HepG2 (cell line): ENCODE data around the gene TEF. TPM values are rescaled to one million over a fixed set of nuclear protein-coding genes. Genes with fewer than 3 reads are reported as not detected.

Experiments used
- ARID2 ChIP-seq: sonication (generic); formaldehyde crosslinking; IDR thresholded peaks from 2 replicates; pipeline ENCODE4 v1.8.1; 2022; ENCODE audit warnings: mild to moderate bottlenecking, missing genetic modification reagents, borderline replicate concordance
- CHD2 ChIP-seq: IDR thresholded peaks from 2 replicates; pipeline ENCODE4 v1.6.1; 2011; ENCODE audit warnings: low read depth, low read length, improper control_type of control experiment
- ELF3 ChIP-seq: IDR thresholded peaks from 2 replicates; pipeline ENCODE4 v1.6.1; 2016; ENCODE audit warnings: missing genetic modification reagents, missing compliant biosample characterization
- GLI4 ChIP-seq: sonication (generic); formaldehyde crosslinking; IDR thresholded peaks from 2 replicates; pipeline ENCODE4 v1.5.1; 2020; ENCODE audit warnings: missing genetic modification reagents, mild to moderate bottlenecking, moderate library complexity, borderline replicate concordance
- GPN1 ChIP-seq: sonication (generic); formaldehyde crosslinking; IDR thresholded peaks from 2 replicates; pipeline ENCODE4 v1.5.1; 2020; ENCODE audit warnings: missing genetic modification reagents, borderline replicate concordance
- GRHL1 ChIP-seq: sonication (generic); formaldehyde crosslinking; conservative IDR thresholded peaks from 2 replicates; pipeline ENCODE4 v1.8.0; 2022; ENCODE audit warnings: missing genetic modification reagents
- PITX1 ChIP-seq: sonication (generic); formaldehyde crosslinking; IDR thresholded peaks from 2 replicates; pipeline ENCODE4 v1.5.1; 2020; ENCODE audit warnings: mild to moderate bottlenecking, missing genetic modification reagents
- REXO4 ChIP-seq: sonication (generic); formaldehyde crosslinking; IDR thresholded peaks from 2 replicates; pipeline ENCODE4 v1.8.0; 2022; ENCODE audit warnings: missing genetic modification reagents, mild to moderate bottlenecking, borderline replicate concordance
- RFX1 ChIP-seq: fragments of 450-650 bp; IDR thresholded peaks from 2 replicates; pipeline ENCODE4 v1.6.1; 2017
- SMYD3 ChIP-seq: sonication (generic); formaldehyde crosslinking; IDR thresholded peaks from 2 replicates; pipeline ENCODE4 v1.8.1; 2023; ENCODE audit warnings: mild to moderate bottlenecking, missing genetic modification reagents
- ZBTB2 ChIP-seq: sonication (generic); formaldehyde crosslinking; IDR thresholded peaks from 2 replicates; pipeline ENCODE4 v1.8.0; 2022; ENCODE audit warnings: low read depth, missing genetic modification reagents
- ZBTB34 ChIP-seq: sonication (generic); formaldehyde crosslinking; IDR thresholded peaks from 2 replicates; pipeline ENCODE4 v1.8.0; 2022; ENCODE audit warnings: mild to moderate bottlenecking, missing genetic modification reagents
- ZFYVE20 ChIP-seq: sonication (generic); formaldehyde crosslinking; IDR thresholded peaks from 2 replicates; pipeline ENCODE4 v1.8.0; 2023; ENCODE audit warnings: low read depth, mild to moderate bottlenecking, moderate library complexity, missing genetic modification reagents, borderline replicate concordance
- ZNF614 ChIP-seq: IDR thresholded peaks from 2 replicates; pipeline ENCODE4 v1.6.1; 2018; ENCODE audit warnings: missing biosample characterization, missing genetic modification reagents, inconsistent platforms, borderline replicate concordance
- ZNF841 ChIP-seq: sonication (generic); formaldehyde crosslinking; IDR thresholded peaks from 2 replicates; pipeline ENCODE4 v1.8.1; 2023; ENCODE audit warnings: missing genetic modification reagents, borderline replicate concordance
- ZSCAN31 ChIP-seq: sonication (generic); formaldehyde crosslinking; IDR thresholded peaks from 2 replicates; pipeline ENCODE4 v1.5.0; 2020; ENCODE audit warnings: low read depth, mild to moderate bottlenecking, missing genetic modification reagents
- polyA plus RNA-seq, 8 experiments: library from polyadenylated mRNA; depleted of rRNA in 3 of 8; stranded (reverse) in 7 of 8; unstranded in 1 of 8; fragments of >200 nt; fragmentation: Illumina TruSeq in 4 of 8; extraction: Trizol in 4 of 8; gene quantifications; 2 replicates each; pipeline versions ENCODE4 v1.2.1 to v1.2.3, GENCODE V29; 2011 to 2016; ENCODE audit warnings: low read depth in 4 of 8, missing spikeins in 1 of 8, mixed read lengths in 1 of 8; ENCODE audit not compliant: insufficient read depth in 1 of 8
- total RNA-seq, 5 experiments: library from RNA; depleted of rRNA; stranded (reverse); fragments of >200 nt; fragmentation: Illumina TruSeq; extraction: Trizol; gene quantifications; 2 replicates each; pipeline ENCODE4 v1.2.3, GENCODE V29; 2016; ENCODE audit warnings: low read depth in 1 of 5
- TF ChIP-seq, protein P1 (sequence below): sonication (generic); formaldehyde crosslinking; IDR thresholded peaks from 2 replicates; pipeline ENCODE4 v1.4.0; 2020; ENCODE audit warnings: mild to moderate bottlenecking, missing genetic modification reagents

The TEF gene
- total and polyA plus RNA-seq, 2 of the 13 experiments (the other 11 are each of a cell fraction or from before 2014, with no cell fraction given), result 7.6 to 11.2 TPM

DNA sequence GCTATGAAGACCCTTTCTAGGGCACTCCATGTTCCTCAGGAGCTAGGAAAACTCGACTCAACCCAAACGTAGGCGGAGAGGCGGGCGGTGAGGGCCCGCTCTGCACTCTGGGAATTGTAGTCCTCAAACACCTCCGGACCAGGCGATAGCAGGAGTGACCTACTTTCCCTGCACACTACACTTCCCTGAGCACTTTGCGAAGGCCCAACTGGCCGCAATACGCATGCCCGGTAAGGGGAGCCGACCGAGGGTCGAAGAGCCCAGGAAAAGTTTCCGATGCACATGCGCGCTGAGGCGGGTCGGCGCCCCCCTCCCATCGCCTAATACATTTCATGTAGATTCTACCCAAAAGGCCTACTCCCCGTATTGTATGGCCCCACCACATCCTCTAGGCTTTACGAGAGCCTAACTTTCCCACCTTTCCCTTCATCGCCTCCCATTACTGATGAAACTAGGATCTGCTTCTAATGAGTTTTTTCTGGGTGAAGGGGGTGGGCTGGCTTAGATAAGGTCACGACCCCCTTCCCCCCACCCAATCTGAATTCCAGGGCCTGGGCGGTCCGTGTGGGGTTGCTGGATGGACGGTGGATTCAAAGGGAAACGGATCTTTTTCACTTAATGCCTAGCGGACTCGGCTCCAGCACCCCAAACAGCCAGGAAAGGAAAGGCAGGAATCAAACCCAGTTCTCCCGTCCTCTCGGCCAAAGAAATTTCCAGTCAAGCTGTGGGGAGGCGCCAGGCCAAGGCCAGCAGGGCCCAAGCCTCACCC is 62.8 kb downstream of the TEF start (continued):
- TF ChIP-seq ZBTB34 (CRISPR knock-in tag) (no peak), GRHL1 (CRISPR knock-in tag) (no peak), ZFYVE20 (CRISPR knock-in tag) (no peak), ARID2 (CRISPR knock-in tag) (no peak), ZNF841 (CRISPR knock-in tag) (no peak), GLI4 (peak; percentile 53; the same call in 1 of the 2 replicates), ZBTB2 (no peak), ELF3 (CRISPR knock-in tag) (0 out of 2 replicates have a peak, but pooled peaks have one; percentile 17), REXO4 (CRISPR knock-in tag) (no peak), ZSCAN31 (CRISPR knock-in tag) (no peak; the same call in 1 of the 2 replicates), PITX1 (CRISPR knock-in tag) (no peak; the same call in 1 of the 2 replicates), GPN1 (CRISPR knock-in tag) (no peak), SMYD3 (no peak), RFX1 (no peak), CHD2 (no peak), ZNF614 (CRISPR knock-in tag) (no peak)
- TF ChIP-seq, protein P1, sequence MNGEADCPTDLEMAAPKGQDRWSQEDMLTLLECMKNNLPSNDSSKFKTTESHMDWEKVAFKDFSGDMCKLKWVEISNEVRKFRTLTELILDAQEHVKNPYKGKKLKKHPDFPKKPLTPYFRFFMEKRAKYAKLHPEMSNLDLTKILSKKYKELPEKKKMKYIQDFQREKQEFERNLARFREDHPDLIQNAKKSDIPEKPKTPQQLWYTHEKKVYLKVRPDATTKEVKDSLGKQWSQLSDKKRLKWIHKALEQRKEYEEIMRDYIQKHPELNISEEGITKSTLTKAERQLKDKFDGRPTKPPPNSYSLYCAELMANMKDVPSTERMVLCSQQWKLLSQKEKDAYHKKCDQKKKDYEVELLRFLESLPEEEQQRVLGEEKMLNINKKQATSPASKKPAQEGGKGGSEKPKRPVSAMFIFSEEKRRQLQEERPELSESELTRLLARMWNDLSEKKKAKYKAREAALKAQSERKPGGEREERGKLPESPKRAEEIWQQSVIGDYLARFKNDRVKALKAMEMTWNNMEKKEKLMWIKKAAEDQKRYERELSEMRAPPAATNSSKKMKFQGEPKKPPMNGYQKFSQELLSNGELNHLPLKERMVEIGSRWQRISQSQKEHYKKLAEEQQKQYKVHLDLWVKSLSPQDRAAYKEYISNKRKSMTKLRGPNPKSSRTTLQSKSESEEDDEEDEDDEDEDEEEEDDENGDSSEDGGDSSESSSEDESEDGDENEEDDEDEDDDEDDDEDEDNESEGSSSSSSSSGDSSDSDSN, result peak; percentile 48; the same call in 1 of the 2 replicates
